ENCODE results near the gene PRR3. TPM values are rescaled to one million over a fixed set of nuclear protein-coding genes. Genes with fewer than 3 reads are reported as not detected.

The PRR3 gene
- total and polyA plus RNA-seq, 2 of the 13 experiments (the other 11 are each of a cell fraction or from before 2014, with no cell fraction given): 14.6 to 21.2 TPM

DNA sequence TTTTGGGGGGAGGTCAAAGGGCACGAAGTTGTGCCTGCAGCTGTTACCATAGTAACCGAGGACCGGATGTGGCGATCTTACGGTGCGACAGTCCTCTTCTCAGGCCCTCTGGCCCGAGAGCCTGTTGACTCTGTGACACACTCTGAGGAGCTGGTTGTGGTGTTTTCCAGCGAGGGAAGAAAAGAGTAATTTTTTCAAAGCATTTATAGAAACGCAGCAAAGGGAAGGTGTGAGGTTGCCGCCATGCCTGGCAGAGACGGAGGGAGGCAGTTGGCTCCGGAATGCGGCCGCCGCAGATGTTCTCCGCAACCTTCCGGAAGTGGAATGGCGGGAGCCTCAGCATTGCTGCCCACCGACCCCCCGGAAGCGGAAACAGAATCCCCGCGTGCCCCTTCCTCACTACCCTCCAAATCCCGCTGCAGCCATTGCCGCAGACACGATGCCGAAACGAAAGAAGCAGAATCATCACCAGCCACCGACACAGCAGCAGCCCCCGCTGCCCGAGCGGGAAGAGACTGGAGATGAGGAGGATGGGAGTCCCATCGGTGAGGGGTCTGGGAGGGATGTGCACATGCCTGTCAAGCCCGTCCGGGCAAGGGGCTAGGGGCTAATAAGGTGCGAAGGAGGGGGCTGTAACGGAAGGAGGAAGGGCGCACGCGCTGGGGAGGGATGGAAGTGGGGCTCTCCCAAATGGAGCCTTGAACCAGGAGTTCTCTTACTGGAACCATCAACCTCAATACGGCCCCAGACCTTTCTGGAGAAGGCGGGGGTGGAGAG, at the start of gene PRR3 (continued):
- no peak for TF ChIP-seq GPN1 (CRISPR knock-in tag; IDR thresholded peaks at IDR 0.05; ENCODE audit: borderline replicate concordance)
- TF ChIP-seq ZNF367 (CRISPR knock-in tag; IDR thresholded peaks at IDR 0.05; ENCODE audit: borderline replicate concordance): no peak
- TF ChIP-seq ZNF292 (CRISPR knock-in tag; IDR thresholded peaks at IDR 0.05; ENCODE audit: borderline replicate concordance, low read depth): no peak
- no peak for TF ChIP-seq SMARCC2 (IDR thresholded peaks at IDR 0.05)
- TF ChIP-seq ZBTB20 (CRISPR knock-in tag; IDR thresholded peaks at IDR 0.05; ENCODE audit: borderline replicate concordance, low read depth): peak; percentile 92
- TF ChIP-seq ATF3 (CRISPR knock-in tag; IDR thresholded peaks at IDR 0.05): no peak
- TF ChIP-seq KMT2A (CRISPR knock-in tag; IDR thresholded peaks at IDR 0.05): peak; percentile 78; the same call in 1 of the 2 replicates
- TF ChIP-seq CREB1 (IDR thresholded peaks at IDR 0.05): peak; percentile 92
- peak; percentile 97 for TF ChIP-seq CREB1 (CRISPR knock-in tag; IDR thresholded peaks at IDR 0.05)
- TF ChIP-seq MEIS2 (CRISPR knock-in tag; IDR thresholded peaks at IDR 0.05): no peak
- TF ChIP-seq GMEB1 (CRISPR knock-in tag; IDR thresholded peaks at IDR 0.05; ENCODE audit: borderline replicate concordance): peak; percentile 84
- peak; percentile 45; the same call in 1 of the 2 replicates for TF ChIP-seq ETV6 (CRISPR knock-in tag; conservative IDR thresholded peaks at IDR 0.05)
- peak; percentile 21; the same call in 1 of the 2 replicates for TF ChIP-seq SIX4 (CRISPR knock-in tag; IDR thresholded peaks at IDR 0.05)
- TF ChIP-seq, protein P1, sequence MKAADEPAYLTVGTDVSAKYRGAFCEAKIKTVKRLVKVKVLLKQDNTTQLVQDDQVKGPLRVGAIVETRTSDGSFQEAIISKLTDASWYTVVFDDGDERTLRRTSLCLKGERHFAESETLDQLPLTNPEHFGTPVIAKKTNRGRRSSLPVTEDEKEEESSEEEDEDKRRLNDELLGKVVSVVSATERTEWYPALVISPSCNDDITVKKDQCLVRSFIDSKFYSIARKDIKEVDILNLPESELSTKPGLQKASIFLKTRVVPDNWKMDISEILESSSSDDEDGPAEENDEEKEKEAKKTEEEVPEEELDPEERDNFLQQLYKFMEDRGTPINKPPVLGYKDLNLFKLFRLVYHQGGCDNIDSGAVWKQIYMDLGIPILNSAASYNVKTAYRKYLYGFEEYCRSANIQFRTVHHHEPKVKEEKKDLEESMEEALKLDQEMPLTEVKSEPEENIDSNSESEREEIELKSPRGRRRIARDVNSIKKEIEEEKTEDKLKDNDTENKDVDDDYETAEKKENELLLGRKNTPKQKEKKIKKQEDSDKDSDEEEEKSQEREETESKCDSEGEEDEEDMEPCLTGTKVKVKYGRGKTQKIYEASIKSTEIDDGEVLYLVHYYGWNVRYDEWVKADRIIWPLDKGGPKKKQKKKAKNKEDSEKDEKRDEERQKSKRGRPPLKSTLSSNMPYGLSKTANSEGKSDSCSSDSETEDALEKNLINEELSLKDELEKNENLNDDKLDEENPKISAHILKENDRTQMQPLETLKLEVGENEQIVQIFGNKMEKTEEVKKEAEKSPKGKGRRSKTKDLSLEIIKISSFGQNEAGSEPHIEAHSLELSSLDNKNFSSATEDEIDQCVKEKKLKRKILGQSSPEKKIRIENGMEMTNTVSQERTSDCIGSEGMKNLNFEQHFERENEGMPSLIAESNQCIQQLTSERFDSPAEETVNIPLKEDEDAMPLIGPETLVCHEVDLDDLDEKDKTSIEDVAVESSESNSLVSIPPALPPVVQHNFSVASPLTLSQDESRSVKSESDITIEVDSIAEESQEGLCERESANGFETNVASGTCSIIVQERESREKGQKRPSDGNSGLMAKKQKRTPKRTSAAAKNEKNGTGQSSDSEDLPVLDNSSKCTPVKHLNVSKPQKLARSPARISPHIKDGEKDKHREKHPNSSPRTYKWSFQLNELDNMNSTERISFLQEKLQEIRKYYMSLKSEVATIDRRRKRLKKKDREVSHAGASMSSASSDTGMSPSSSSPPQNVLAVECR (CRISPR knock-in tag; IDR thresholded peaks at IDR 0.05; ENCODE audit: borderline replicate concordance): peak; percentile 90
- TF ChIP-seq RAD51 (IDR thresholded peaks at IDR 0.05; ENCODE audit: borderline replicate concordance): no peak
- peak; percentile 41; the same call in 1 of the 2 replicates for TF ChIP-seq SRF (IDR thresholded peaks at IDR 0.05; ENCODE audit: low read depth, low read length)
- TF ChIP-seq ZZZ3 (CRISPR knock-in tag; IDR thresholded peaks at IDR 0.05; ENCODE audit: borderline replicate concordance): peak; percentile 93
- TF ChIP-seq FOXK2 (IDR thresholded peaks at IDR 0.05): peak; percentile 85
- no peak for TF ChIP-seq IKZF4 (CRISPR knock-in tag; IDR thresholded peaks at IDR 0.05; ENCODE audit: borderline replicate concordance, low read depth, not compliant biosample characterization)
- TF ChIP-seq SMC3 (IDR thresholded peaks at IDR 0.05; ENCODE audit: low read length): no peak
- no peak for TF ChIP-seq ZNF839 (CRISPR knock-in tag; IDR thresholded peaks at IDR 0.05; ENCODE audit: borderline replicate concordance)
